ENCODE results near the gene RBMS3.

- TF ChIP-seq CTCF (IDR thresholded peaks at IDR 0.05): no peak
- no peak for TF ChIP-seq POLR2AphosphoS5 (IDR thresholded peaks at IDR 0.05)
- TF ChIP-seq POLR2A (IDR thresholded peaks at IDR 0.05): no peak
Observed at GRCh38 chr3:29852767-29853166, 571.9 kb downstream of the RBMS3 start.

Data from upper lobe of left lung (tissue), 4 donors.